Left lobe of liver (tissue), 2 donors: Measurements from ENCODE around the gene DCN. TPM values are rescaled to one million over a fixed set of nuclear protein-coding genes. Genes with fewer than 3 reads are reported as not detected.

Experiments used
- ATAC-seq: fragments of 200-7000 bp; cut with Tn5 transposase; one replicate; pipeline ENCODE4 v1.9.1; 2020; ENCODE audit warnings: mild to moderate bottlenecking, moderate library complexity
- DNase-seq: peaks from one replicate; pipeline ENCODE4 v3.0.0-alpha.2; 2020; ENCODE audit warnings: low spot score
- total RNA-seq: library from RNA; stranded (reverse); gene quantifications from one replicate; pipeline ENCODE4 v1.2.1, GENCODE V29; 2021
- donor health status: DM: no; HTN: no; CAD: no; lungs with moderate emphysema.
- donor health status: DM: no; HTN: yes; CAD: no.

The DCN gene
- total RNA-seq, 1 donor from 2014 or later: 108 TPM

DNA sequence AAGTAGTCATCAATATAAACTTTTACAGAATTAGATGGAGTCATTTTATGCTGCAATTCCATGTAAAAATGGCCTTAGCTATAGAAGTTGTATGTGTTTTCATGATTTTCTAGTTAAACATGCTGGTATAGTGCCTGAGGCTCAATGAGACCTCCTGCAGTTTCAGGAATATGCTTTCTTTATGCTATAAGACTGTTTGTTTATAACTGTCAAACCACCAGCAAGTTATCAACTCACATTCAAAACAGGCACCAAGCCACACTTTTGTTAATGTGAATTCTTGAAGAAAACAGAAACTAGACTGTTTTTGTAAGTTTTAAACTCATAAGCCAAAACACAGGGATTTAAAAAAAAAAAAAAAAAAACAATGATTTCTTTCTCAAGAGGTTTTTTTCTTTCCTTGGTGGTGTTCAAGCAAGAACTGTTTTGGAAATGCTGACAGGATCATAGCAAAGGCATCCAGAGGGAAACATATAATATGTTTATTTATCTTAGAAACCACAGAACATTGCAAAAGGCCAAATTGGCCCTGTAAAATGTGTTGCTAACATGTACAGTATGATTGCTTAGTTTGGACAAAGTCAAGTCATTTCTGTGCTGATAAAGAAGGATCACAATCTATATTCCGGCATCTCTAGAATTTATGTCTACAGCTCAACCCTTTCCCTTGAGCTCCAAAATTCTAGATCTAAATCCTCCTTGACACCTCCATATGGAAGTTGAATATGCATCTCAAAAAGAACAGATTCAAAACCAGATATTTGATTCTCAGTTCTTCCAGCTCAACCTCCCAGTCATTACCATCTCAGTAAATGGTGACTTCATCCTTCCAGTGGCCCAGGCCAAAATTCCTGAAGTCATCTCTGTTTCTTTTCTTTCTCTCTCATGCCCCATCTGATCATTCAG, 42.3 kb downstream of the DCN start:
- no peak for DNase-seq
- no peak for ATAC-seq

- DNase-seq (no peak), ATAC-seq (no peak)
Measured at GRCh38 chr12:91139286-91139685, 43.3 kb downstream of the DCN start.

GRCh38 chr12:91138337-91138920, 44.2 kb downstream of the DCN start:
- DNase-seq: no peak
- no peak for ATAC-seq

DNA sequence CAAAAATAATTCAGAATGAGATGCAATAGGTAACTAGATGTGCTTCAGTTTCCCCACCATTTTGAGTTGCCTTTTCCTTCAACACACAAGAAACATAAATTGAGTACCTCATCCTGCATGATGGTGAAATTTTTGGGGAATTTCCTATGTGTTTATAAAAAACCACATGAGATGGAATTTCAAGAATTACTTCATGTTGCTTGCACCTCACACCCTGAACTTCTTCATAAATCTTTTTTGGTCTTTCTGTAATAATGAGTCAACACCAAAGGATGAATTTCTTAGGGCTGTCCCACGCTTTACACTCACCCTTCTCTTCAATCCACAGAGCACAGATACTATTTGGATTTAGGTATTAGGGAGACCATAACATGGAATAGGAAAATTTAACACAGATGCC, 48.7 kb downstream of the DCN start:
- DNase-seq: no peak

DNA sequence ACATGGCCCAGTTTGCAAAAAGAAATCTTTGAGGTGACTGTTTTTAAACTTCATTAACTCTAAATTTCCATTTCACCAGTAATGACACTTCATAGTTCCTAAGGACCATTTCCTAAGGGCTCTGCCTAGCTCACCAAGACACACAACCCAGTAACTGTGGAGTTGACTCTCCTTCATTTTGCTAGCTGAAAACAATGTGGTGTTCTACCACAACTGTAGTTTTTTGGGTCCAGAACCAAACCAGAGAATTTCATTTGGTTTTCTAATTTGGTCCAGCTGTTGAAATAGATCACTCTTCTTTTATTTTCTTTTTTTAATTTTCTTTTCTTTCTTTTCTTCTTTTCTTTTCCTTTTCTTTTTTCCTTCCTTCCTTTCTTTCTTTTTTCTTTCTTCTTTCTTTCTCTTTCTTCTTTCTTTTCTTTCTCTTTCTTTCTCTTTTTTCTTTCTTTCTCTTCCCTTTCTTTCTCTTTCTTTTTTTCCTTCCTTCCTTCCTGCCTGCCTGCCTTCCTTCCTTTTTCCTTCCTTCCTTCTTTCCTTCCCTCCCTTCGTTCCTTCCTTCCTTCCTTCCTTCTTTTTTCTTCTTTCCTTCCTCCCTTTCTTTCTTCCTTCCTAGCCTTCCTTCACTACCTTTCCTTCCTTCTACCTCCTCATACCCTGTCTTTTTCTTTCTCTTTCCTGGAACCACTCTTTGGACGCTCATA, 52.8 kb downstream of the DCN start:
- ATAC-seq (no peak), DNase-seq (no peak)

More for the DNA sequence above, 48.7 kb downstream of the DCN start:
- no peak for ATAC-seq

DNA sequence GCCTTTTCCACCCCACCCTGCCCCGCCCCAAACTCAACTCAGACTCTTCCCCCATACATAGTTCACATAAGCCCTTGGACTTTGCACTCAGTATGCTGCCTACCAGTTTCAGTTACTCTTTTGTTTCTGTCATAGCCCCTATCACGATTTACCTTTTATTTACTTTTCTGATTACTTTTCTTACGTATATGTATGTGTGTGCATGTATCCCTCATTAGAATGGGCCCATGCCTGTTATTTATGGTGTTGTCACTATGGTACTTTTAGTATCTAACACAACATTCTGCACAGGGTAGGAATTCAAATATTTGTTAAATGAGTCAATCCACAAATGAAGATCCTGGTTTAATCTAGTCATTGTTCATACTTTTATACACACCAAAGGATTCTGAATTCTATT, 54.9 kb downstream of the DCN start:
- DNase-seq: no peak
- ATAC-seq: no peak

DNA sequence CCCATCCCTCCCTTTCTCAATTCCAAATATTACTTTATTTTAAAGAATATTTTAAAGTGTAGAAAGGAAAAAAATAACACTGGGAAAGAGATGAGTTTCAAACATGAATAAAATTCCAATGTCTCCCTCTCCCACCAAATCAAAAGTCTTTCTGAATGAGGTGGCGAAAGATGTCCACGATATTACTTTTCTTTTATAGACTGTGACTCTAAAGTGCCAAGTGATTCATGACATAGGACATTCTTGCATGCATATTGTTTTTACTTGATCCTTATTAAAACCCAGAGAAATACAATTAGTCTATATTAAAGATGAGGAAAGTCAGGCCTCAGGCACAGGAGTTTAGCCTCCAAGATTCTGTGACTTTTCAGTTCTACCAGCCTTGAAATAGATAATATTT, 55.3 kb downstream of the DCN start:
- DNase-seq (no peak), ATAC-seq (no peak)

DNA sequence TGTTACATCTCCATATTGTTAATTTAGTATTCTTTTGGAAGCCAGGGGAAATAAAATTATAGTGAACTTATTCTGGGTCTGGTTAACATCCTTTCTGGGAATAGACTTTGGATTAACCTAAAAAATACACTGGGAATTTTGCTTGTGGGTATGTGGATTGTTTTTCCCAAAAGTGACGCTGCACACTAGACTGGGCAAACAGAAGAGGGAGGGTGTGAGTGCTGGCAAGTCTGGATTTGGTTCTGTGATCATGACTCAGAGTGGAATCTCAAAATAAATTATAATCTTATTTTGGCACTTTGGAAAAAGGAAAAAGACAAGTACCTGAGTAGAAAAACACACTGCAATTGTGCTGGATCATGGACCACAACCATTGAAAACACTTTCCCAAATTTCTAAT, 56.1 kb downstream of the DCN start:
- DNase-seq: no peak
- no peak for ATAC-seq

- DNase-seq (no peak), ATAC-seq (no peak)
Measured at GRCh38 chr12:91123236-91123916, 59.2 kb downstream of the DCN start.

DNA sequence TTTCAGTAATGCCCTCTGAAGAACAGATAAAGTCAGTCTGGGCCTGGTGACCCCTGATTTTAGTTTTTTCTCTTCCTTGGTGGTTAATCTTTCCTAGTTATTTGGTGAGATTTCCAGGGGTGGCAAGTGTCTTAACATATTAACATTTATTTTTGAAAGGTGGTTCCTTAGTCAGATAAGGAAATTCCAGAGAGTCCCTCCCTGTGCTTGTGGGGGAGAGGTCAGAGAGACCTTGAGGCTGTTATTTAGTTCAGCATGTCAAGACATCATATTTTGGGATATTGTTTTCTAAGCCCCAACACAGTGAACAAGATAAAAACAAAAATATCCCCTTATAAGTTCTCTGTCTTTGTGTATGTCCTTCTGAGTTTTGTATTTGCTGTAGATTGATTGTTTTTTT, 61.8 kb downstream of the DCN start:
- ATAC-seq: no peak

GRCh38 chr12:91119089-91119488, 63.5 kb downstream of the DCN start:
- ATAC-seq (no peak), DNase-seq (no peak)

More for the DNA sequence above, 61.8 kb downstream of the DCN start:
- DNase-seq: no peak

DNA sequence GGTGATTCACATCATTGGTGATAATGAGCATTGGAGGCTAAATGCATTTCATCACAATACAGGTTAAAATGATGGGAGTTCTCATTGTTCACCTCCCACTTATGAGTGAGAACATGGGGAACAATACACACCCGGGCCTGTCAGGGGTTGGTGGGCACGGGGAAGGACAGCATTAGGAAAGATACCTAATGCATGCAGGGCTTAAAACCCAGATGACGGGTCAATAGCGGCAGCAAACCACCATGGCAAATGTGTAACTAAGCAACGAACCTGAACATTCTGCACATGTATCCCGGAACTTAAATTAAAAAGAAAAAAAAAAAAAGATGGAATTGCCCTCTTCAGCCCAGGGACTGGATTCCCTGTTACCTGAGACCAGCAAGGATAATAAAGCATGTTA, 69.0 kb downstream of the DCN start:
- DNase-seq: no peak

DNA sequence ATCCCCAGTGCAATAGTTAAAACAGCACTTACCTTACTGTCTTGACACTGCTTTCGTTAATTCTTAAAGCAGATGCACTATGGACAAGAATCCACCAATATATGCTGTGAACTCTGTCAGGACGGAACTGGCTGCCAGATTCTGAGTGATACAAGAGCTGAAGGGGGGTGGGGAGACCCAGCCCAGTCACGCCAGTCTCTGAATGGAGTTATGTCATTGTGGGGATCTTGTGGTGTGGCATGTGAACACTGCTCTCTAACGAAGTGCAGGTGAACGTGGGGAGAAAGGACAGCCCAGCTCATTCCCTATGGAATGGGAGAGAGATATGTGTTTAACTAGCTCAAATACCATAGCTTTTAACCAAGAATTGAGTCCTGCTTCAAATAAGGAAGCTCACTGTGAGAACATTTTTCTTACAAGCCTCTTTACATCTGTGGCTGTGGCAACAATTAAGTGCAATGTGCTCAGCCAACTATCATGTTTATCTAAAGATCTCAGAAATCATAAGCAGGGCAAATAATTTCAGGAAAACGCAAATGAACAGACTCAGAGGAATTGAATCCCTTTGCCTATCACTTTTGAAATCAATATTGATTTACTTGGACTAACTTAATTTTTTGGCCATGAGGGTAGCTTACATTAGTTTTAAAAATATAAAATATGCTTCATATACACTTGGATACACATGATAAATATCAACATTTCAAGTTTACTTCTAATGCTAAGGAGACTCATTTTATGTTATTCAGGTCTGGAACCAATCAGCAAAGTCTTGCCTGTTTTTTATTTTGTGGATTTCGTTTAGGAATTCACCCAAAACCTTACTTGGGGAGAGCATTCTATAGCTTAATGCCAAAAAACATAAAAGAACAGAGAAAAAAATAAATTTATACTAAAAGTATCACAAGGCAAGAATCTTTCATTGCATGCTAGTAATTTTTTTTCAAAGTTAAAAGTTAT, 71.0 kb downstream of the DCN start, which contains the start of gene LUM:
LUM (minus strand) TSS at position 129 of the 960 bp plus-strand sequence. CDS start 2,515 bp downstream, outside the sequence.
- ATAC-seq: no peak
- no peak for DNase-seq

More for the DNA sequence above, 69.0 kb downstream of the DCN start:
- ATAC-seq: no peak

GRCh38 chr12:91110311-91110924, 72.2 kb downstream of the DCN start:
- ATAC-seq (no peak), DNase-seq (no peak)

DNA sequence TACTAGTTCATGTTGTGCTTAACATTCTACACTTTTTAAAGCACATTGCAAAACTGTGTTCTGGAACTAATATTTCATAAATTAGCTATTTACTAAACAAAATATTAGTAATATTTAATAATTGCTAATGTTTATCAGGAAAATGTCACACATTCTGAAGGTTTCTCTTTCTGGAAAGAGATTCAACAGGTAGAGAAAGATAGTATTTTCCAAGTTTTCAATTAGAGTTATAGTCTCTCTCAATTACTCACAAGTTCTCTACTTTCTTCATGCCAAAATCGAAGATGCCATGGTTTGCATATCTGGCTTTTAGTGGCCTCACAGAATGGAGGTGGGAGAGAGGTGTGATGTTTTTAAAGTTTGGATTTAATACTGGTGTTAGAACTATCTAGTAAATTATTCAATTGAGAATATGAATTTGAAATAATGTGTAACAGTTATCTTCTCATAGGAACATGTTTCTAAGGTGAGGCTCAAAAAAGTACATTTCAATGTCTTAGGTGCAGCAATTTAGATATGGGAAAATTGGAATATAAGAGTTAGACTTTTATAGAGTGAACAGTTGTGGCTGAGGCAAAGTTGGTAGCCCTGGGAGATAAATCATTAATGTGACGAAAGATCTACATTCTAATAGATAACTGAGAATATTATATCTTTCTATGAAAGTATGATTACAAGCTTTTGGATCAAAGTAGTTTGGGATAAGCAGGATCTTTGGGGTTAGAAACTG, 72.9 kb downstream of the DCN start:
- DNase-seq (no peak), ATAC-seq (no peak)

GRCh38 chr12:91109148-91109564, 73.5 kb downstream of the DCN start:
- DNase-seq: peak; percentile 50
- peak; percentile 80 for ATAC-seq

- ATAC-seq (no peak), DNase-seq (no peak)
Measured at GRCh38 chr12:91108196-91108755, 74.3 kb downstream of the DCN start.

- ATAC-seq: no peak
- no peak for DNase-seq
Measured at GRCh38 chr12:91106283-91106682, 76.3 kb downstream of the DCN start.
